Mucosa of rectum (tissue), 2 donors: Measurements from ENCODE around the gene CTNNBL1.

Experiments used
- H3K27ac ChIP-seq, 2 donors: one replicate each; pipeline ENCODE4 v1.7.0; 2013; ENCODE audit warnings: inconsistent platforms in 2 of 2, low read depth in 2 of 2, low read length in 2 of 2
- H3K27me3 ChIP-seq, 2 donors: one replicate each; pipeline ENCODE4 v1.7.0; 2013; ENCODE audit warnings: low read length in 2 of 2; ENCODE audit not compliant: control insufficient read depth in 2 of 2, insufficient read depth in 2 of 2
- H3K36me3 ChIP-seq, 2 donors: one replicate each; pipeline ENCODE4 v1.7.0; 2013; ENCODE audit warnings: low read length in 2 of 2; ENCODE audit not compliant: control insufficient read depth in 2 of 2, insufficient read depth in 2 of 2
- H3K4me1 ChIP-seq, 2 donors: one replicate each; pipeline ENCODE4 v1.7.0; 2013; ENCODE audit warnings: low read length in 2 of 2, mild to moderate bottlenecking in 1 of 2; ENCODE audit not compliant: control insufficient read depth in 2 of 2, insufficient read depth in 2 of 2
- H3K4me3 ChIP-seq, 2 donors: one replicate each; pipeline ENCODE4 v1.7.0; 2013; ENCODE audit warnings: low read length in 2 of 2
- H3K9ac ChIP-seq, 2 donors: one replicate each; pipeline ENCODE4 v1.7.0; 2013; ENCODE audit warnings: low read length in 2 of 2, low read depth in 1 of 2, mild to moderate bottlenecking in 1 of 2
- H3K9me3 ChIP-seq, 2 donors: one replicate each; pipeline ENCODE4 v1.7.0; 2013; ENCODE audit warnings: low read length in 2 of 2; ENCODE audit not compliant: control insufficient read depth in 2 of 2
- donor health status: healthy.
- donor health status: Normal muscosa, but diverticular disease.

CTNNBL1 gene

GRCh38 chr20:37904008-37904642 lies 210.3 kb downstream of the CTNNBL1 start:
- Histone ChIP-seq H3K27ac (no peak overlapping the region), H3K4me1 (no peaks in the 10 kb centered on the region), H3K9me3 (no peaks in the 10 kb centered on the region), H3K36me3 (no peaks in the 10 kb centered on the region), H3K27me3 (peaks cover 22 to 44% of the 10 kb centered on the region in 2 donors), H3K9ac (no peak overlapping the region), H3K4me3 (no peak overlapping the region)

GRCh38 chr20:37904845-37905373 lies 211.1 kb downstream of the CTNNBL1 start:
- peaks cover 19 to 36% of the 10 kb centered on the region in 2 donors for H3K27me3 ChIP-seq
- no peaks in the 10 kb centered on the region for H3K36me3 ChIP-seq
- no peaks in the 10 kb centered on the region for H3K9me3 ChIP-seq
- no peaks in the 10 kb centered on the region for H3K4me1 ChIP-seq
- H3K27ac ChIP-seq, result no peak overlapping the region
- H3K9ac ChIP-seq, result no peak overlapping the region
- no peak overlapping the region for H3K4me3 ChIP-seq

DNA sequence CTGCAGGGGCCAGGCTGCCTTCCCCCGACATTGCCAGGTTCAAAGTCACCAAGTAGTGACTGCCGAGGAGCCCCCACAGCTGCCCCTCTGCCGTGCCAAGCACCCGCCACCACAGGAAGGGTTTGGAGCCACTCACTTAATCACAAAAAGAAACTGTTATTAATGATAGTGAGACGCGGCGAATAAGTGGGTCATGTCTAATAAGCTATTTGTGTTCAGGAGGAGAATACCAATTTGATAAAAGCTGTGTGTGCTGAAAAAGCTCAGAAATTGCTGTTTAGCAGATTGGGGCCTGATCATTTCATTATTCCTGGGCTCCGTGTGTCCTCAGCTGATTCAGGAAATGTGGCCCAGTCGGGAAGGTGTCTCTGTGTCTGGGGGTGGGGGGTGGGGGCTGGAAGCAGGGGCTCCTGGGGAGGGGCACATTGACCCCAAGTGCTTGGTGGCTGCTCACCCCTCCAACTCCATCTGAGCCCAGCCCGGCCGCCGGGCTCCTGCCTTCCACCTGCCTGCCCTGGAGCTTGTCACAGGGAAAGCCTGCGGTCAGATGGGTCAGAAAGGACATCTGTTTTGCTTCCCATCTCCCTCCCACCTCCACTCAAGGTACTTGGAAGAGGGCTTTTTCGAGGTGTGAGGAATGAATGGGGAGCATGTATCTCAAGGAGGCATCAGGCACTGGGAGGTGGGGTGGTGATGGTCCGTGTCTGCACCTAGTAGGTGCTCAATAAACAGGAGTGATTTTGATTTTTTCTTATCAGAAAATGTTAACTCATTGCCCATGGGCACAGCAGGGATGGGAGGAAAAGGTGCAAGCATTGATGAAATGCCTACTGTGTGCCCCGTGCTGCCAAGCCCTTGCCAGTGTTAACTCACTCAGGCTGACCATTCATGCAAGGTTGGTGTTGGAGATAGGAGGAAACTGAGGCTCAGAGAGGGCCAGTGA lies 212.1 kb downstream of the CTNNBL1 start:
- H3K27me3 ChIP-seq, result peaks cover 17 to 30% of the 10 kb centered on the region in 2 donors

GRCh38 chr20:37907330-37907676 lies 213.5 kb downstream of the CTNNBL1 start:
- H3K27ac ChIP-seq, result no peak overlapping the region
- no peak overlapping the region for H3K9ac ChIP-seq
- no peak overlapping the region for H3K4me3 ChIP-seq
- H3K36me3 ChIP-seq, result no peaks in the 10 kb centered on the region
- H3K9me3 ChIP-seq, result no peaks in the 10 kb centered on the region
- peaks cover 20 to 31% of the 10 kb centered on the region in 2 donors for H3K27me3 ChIP-seq
- H3K4me1 ChIP-seq, result no peaks in the 10 kb centered on the region

More for the DNA sequence above, 212.1 kb downstream of the CTNNBL1 start:
- Histone ChIP-seq H3K9ac (no peak overlapping the region), H3K9me3 (no peaks in the 10 kb centered on the region), H3K36me3 (no peaks in the 10 kb centered on the region), H3K27ac (no peak overlapping the region), H3K4me3 (no peak overlapping the region), H3K4me1 (no peaks in the 10 kb centered on the region)

DNA sequence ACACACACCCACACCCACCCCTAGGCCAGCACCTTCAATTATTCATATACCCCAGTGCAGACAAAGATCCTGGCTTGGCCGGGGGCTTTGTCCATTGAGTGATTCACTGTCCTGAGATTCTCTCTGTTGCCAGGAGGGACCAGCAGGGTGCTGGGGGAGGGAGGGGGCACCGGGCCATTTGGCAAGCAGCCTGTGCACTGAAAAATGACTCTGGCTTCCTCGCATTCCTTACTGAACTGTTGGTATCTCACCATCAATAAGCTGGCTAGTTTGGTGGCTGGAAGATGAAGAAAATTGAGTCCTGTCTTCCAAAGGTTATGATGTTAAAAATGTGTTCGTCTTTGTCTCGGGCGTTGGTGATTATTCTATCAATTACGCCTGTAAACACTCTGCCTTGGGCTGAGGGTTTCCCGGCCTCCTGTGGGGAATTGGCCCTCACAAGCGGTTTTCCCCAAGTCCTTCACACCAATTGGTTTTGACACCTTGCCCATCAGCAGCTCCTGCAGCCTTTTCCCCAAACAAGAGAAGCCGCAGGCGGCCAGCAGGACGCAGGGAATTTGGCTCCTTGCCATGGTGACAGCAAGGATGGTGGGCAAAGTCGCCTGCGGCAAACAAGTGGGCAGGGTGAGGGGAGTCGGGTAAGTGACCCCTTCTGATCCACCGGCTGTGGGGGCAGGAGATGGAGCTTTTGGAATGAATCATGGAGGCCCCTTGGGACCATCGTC lies 214.0 kb downstream of the CTNNBL1 start:
- Histone ChIP-seq H3K27ac (no peak overlapping the region), H3K4me1 (no peaks in the 10 kb centered on the region), H3K9me3 (no peaks in the 10 kb centered on the region), H3K27me3 (peaks cover 21 to 35% of the 10 kb centered on the region in 2 donors), H3K36me3 (no peaks in the 10 kb centered on the region), H3K4me3 (no peak overlapping the region), H3K9ac (no peak overlapping the region)

DNA sequence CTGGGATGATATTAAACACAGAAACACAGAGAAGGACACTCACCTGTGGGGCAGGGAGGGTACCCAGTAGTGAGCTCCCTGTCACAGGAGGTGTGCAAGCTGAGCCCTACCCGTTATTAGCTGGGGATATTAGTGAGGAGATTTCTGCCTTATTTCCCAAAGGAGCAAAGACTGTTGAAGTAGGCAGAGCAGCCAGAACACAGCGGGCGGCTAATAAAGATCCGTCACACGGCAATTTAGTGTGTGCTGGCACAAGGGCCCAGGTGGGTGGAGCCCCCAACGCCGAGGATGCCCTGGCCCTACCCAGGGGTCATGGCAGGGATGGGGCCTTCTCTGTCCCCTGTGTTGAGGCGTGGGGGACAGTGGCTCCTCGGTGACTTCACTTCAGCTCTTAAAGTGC lies 217.4 kb downstream of the CTNNBL1 start:
- Histone ChIP-seq H3K9ac (no peak overlapping the region), H3K4me3 (no peak overlapping the region), H3K27me3 (peaks cover 33 to 47% of the 10 kb centered on the region in 2 donors), H3K27ac (no peak overlapping the region), H3K4me1 (peaks cover 0 to 3% of the 10 kb centered on the region in 2 donors), H3K9me3 (no peaks in the 10 kb centered on the region), H3K36me3 (no peaks in the 10 kb centered on the region)

GRCh38 chr20:37911838-37912281 lies 218.0 kb downstream of the CTNNBL1 start:
- H3K4me3 ChIP-seq, result no peak overlapping the region
- peaks cover 0 to 3% of the 10 kb centered on the region in 2 donors for H3K4me1 ChIP-seq
- no peak overlapping the region for H3K9ac ChIP-seq
- H3K27me3 ChIP-seq, result peaks cover 28 to 47% of the 10 kb centered on the region in 2 donors
- no peaks in the 10 kb centered on the region for H3K36me3 ChIP-seq
- H3K27ac ChIP-seq, result no peak overlapping the region
- no peaks in the 10 kb centered on the region for H3K9me3 ChIP-seq

DNA sequence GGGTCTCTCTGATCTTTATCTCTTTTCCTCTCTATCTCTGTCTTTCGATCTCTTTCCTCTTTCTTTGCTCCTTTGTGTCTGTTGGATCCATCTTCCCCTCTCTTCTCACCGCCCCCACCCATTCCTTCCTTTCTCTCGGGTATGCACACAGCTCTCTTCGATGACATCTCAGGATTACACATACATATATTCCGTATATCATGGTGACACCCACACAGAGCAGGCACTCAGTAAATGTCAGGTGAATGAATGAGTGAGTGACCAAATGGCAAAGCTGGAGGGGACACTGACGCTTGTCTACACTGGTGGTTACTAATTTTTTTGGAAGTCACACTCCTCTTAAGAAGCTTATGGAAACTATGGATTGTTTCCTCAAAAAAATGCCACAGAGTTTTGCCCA lies 219.0 kb downstream of the CTNNBL1 start:
- Histone ChIP-seq H3K27ac (no peak overlapping the region), H3K9me3 (no peaks in the 10 kb centered on the region), H3K4me1 (peaks cover 0 to 3% of the 10 kb centered on the region in 2 donors), H3K27me3 (peaks cover 27 to 48% of the 10 kb centered on the region in 2 donors), H3K4me3 (no peak overlapping the region), H3K36me3 (no peaks in the 10 kb centered on the region), H3K9ac (no peak overlapping the region)

DNA sequence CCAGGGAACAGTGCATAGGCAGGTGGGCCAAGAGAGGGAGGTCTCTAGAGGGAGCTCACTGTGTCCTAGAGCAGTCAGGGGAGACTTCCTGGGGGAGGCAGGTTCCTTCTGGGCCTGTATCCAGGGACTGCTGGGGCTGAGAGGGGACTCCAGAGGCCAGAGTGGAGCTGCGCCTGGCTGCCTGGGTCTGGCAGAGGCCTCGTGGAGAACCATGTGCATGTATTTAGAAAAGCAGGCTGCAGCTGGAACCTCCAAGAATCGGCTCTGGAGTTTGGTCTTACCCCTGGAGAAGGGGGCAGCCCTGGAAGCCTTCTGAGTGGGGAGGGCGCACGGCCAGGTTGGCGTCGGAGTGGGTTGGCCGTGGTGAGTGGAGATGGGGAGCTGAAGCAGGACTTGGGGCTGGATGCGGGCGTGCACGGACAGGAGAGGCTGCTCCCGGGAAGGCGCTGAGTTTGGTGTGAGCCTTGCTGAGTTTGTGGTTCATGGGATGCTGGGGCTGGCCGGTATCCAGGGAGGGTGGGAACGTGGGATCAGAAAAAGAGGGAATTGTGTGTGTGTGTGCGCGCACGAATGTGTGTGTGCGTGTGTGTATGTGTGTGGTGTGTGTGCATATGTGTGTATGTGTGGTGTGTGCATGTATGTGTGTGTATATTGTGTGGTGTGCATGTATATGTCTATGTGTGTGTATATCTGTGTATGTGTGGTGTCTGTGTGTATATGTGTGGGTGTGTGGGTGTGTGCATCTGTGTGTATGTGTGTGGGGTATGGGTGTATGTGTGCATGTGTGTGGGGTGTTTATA lies 219.9 kb downstream of the CTNNBL1 start:
- H3K4me1 ChIP-seq, result peaks cover 0 to 3% of the 10 kb centered on the region in 2 donors
- no peak overlapping the region for H3K9ac ChIP-seq
- H3K9me3 ChIP-seq, result no peaks in the 10 kb centered on the region
- H3K4me3 ChIP-seq, result no peak overlapping the region
- H3K27ac ChIP-seq, result no peak overlapping the region
- H3K36me3 ChIP-seq, result no peaks in the 10 kb centered on the region
- H3K27me3 ChIP-seq, result peaks cover 30 to 52% of the 10 kb centered on the region in 2 donors
